IPS-15b (cell line): ENCODE results near the gene ANP32A.

Experiments used
- H3K27me3 ChIP-seq: one replicate; pipeline ENCODE4 v1.6.1; 2013; ENCODE audit warnings: low read length; ENCODE audit not compliant: control insufficient read depth, insufficient read depth
- H3K36me3 ChIP-seq: one replicate; pipeline ENCODE4 v1.6.1; 2013; ENCODE audit warnings: low read length; ENCODE audit not compliant: control insufficient read depth, insufficient read depth
- H3K4me1 ChIP-seq: one replicate; pipeline ENCODE4 v1.6.1; 2013; ENCODE audit warnings: mild to moderate bottlenecking, low read length; ENCODE audit not compliant: control insufficient read depth, insufficient read depth
- H3K4me3 ChIP-seq: one replicate; pipeline ENCODE4 v1.5.1; 2013; ENCODE audit warnings: low read depth, low read length
- H3K9ac ChIP-seq: one replicate; pipeline ENCODE4 v1.6.1; 2013; ENCODE audit warnings: low read depth, mild to moderate bottlenecking, low read length
- H3K9me3 ChIP-seq: one replicate; pipeline ENCODE4 v1.6.1; 2013; ENCODE audit warnings: mild to moderate bottlenecking, low read length; ENCODE audit not compliant: control insufficient read depth, insufficient read depth

The ANP32A gene

GRCh38 chr15:68818066-68818768 lies 2.5 kb downstream of the ANP32A start:
- Histone ChIP-seq H3K4me1 (peaks cover 27% of the 10 kb centered on the region), H3K36me3 (peaks cover 3% of the 10 kb centered on the region), H3K27me3 (peaks cover 22% of the 10 kb centered on the region), H3K9ac (peak overlapping the region; percentile 85), H3K9me3 (no peaks in the 10 kb centered on the region), H3K4me3 (peak overlapping the region; percentile 94)

- H3K4me3 ChIP-seq, result peak overlapping the region; percentile 94
- peaks cover 25% of the 10 kb centered on the region for H3K4me1 ChIP-seq
- H3K27me3 ChIP-seq, result peaks cover 14% of the 10 kb centered on the region
- peak overlapping the region; percentile 73 for H3K9ac ChIP-seq
- peaks cover 3% of the 10 kb centered on the region for H3K36me3 ChIP-seq
- H3K9me3 ChIP-seq, result no peaks in the 10 kb centered on the region
Observed at GRCh38 chr15:68817304-68818065, 3.2 kb downstream of the ANP32A start.

DNA sequence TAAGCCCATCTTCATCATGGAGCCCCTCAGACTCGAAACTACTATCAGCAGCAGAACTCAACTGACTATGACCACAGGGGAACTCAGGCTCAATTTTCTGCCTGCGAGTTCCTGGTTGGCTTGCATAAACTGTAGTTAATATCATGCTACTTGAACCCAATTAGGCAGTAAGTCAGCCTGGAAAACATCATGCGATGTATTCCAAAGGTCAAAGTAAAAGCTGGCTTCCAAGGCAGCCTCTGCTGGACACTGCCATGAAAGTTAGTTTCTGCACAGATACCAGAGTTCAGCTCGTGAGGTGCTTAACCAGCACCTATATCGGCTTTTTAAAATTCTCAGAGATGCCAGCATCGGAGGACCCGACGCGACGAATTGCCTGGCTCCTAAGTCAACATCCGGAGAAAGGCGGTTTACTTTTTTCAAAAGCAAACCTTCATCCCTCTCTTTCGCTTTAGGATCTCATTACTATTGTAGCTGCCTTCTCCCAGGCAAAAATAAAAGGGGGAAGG lies 3.8 kb downstream of the ANP32A start:
- peaks cover 8% of the 10 kb centered on the region for H3K27me3 ChIP-seq
- H3K9ac ChIP-seq, result peak overlapping the region; percentile 73
- peaks cover 3% of the 10 kb centered on the region for H3K36me3 ChIP-seq
- H3K9me3 ChIP-seq, result no peaks in the 10 kb centered on the region
- peaks cover 18% of the 10 kb centered on the region for H3K4me1 ChIP-seq
- peak overlapping the region; percentile 94 for H3K4me3 ChIP-seq

- Histone ChIP-seq H3K4me3 (no peak overlapping the region), H3K4me1 (peaks cover 18% of the 10 kb centered on the region), H3K9ac (no peak overlapping the region), H3K36me3 (peaks cover 3% of the 10 kb centered on the region), H3K27me3 (peaks cover 4% of the 10 kb centered on the region), H3K9me3 (no peaks in the 10 kb centered on the region)
Observed at GRCh38 chr15:68816158-68816557, 4.5 kb downstream of the ANP32A start.

- no peak overlapping the region for H3K4me3 ChIP-seq
- H3K9ac ChIP-seq, result no peak overlapping the region
- H3K36me3 ChIP-seq, result peaks cover 3% of the 10 kb centered on the region
- H3K4me1 ChIP-seq, result peaks cover 18% of the 10 kb centered on the region
- no peaks in the 10 kb centered on the region for H3K9me3 ChIP-seq
- H3K27me3 ChIP-seq, result peaks cover 4% of the 10 kb centered on the region
Observed at GRCh38 chr15:68815598-68815997, 5.1 kb downstream of the ANP32A start.

DNA sequence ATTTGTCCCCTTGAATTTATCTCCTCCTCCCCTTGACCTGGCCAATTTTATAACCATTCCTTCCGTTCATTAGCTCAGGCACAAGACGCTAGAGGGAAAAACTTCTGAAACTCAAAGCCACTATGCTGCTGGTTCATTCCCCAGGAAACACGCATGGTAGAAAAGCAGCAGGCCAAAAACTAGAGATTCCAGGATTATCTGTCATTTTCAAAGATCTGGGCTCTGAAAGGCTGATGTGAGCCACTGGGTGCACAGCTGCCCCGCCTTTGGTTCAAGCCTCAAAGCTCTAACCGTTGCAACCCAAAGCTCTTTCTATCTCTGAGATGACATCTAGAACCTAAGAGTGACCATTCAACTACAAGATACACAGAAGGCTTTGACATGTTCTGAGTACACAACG lies 6.1 kb downstream of the ANP32A start:
- peaks cover 18% of the 10 kb centered on the region for H3K4me1 ChIP-seq
- no peak overlapping the region for H3K4me3 ChIP-seq
- no peaks in the 10 kb centered on the region for H3K9me3 ChIP-seq
- H3K27me3 ChIP-seq, result peaks cover 4% of the 10 kb centered on the region
- peaks cover 7% of the 10 kb centered on the region for H3K36me3 ChIP-seq
- no peak overlapping the region for H3K9ac ChIP-seq

GRCh38 chr15:68812597-68813431 lies 7.9 kb downstream of the ANP32A start:
- Histone ChIP-seq H3K36me3 (peaks cover 3% of the 10 kb centered on the region), H3K27me3 (peaks cover 4% of the 10 kb centered on the region), H3K4me3 (no peak overlapping the region), H3K4me1 (peaks cover 26% of the 10 kb centered on the region), H3K9me3 (no peaks in the 10 kb centered on the region), H3K9ac (no peak overlapping the region)

- peaks cover 31% of the 10 kb centered on the region for H3K4me1 ChIP-seq
- no peaks in the 10 kb centered on the region for H3K9me3 ChIP-seq
- peaks cover 4% of the 10 kb centered on the region for H3K27me3 ChIP-seq
- no peak overlapping the region for H3K4me3 ChIP-seq
- no peak overlapping the region for H3K9ac ChIP-seq
- peaks cover 7% of the 10 kb centered on the region for H3K36me3 ChIP-seq
Observed at GRCh38 chr15:68812069-68812468, 8.6 kb downstream of the ANP32A start.

GRCh38 chr15:68809517-68809916 lies 11.2 kb downstream of the ANP32A start:
- Histone ChIP-seq H3K27me3 (no peaks in the 10 kb centered on the region), H3K4me3 (no peak overlapping the region), H3K36me3 (peaks cover 8% of the 10 kb centered on the region), H3K9ac (no peak overlapping the region), H3K4me1 (peaks cover 28% of the 10 kb centered on the region), H3K9me3 (no peaks in the 10 kb centered on the region)

GRCh38 chr15:68808770-68809169 lies 11.9 kb downstream of the ANP32A start:
- Histone ChIP-seq H3K9ac (no peak overlapping the region), H3K4me1 (peaks cover 28% of the 10 kb centered on the region), H3K4me3 (no peak overlapping the region), H3K27me3 (no peaks in the 10 kb centered on the region), H3K9me3 (no peaks in the 10 kb centered on the region), H3K36me3 (peaks cover 8% of the 10 kb centered on the region)

DNA sequence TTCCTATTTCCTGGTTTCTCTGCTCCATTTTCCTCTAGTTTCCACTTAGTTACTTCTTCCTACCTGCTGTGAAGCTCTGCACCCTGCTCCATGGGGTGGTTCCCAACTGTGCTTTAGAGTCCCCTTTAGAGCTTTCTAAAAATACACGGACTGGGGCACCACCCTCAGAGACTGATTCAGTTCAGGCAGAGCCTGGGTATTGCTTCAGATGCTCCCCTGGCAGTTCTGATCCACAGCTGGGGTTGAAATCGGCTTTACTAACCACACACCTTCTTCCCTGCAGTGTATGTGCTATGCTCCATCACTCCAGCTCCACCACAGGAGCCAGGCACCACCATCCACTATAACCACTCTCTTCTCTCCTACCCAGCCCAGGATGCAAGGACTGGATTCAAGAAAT lies 12.6 kb downstream of the ANP32A start:
- no peaks in the 10 kb centered on the region for H3K27me3 ChIP-seq
- H3K4me3 ChIP-seq, result peak overlapping the region; percentile 18
- peaks cover 8% of the 10 kb centered on the region for H3K36me3 ChIP-seq
- no peaks in the 10 kb centered on the region for H3K9me3 ChIP-seq
- peaks cover 24% of the 10 kb centered on the region for H3K4me1 ChIP-seq
- no peak overlapping the region for H3K9ac ChIP-seq
